HEK293T (cell line): ENCODE measurements around the gene ANO9.

ENCODE experiments used
- FOXK2 ChIP-seq: fragments of 450-650 bp; IDR thresholded peaks from 2 replicates; pipeline ENCODE4 v1.6.1; 2016; ENCODE audit warnings: mild to moderate bottlenecking
- FOXM1 ChIP-seq: fragments of 450-650 bp; IDR thresholded peaks from 2 replicates; pipeline ENCODE4 v1.6.1; 2017; ENCODE audit warnings: mild to moderate bottlenecking, borderline replicate concordance
- SP1 ChIP-seq: fragments of 450-650 bp; IDR thresholded peaks from 2 replicates; pipeline ENCODE4 v1.6.1; 2017

- no peak for TF ChIP-seq SP1
- TF ChIP-seq FOXK2, result no peak
- no peak for TF ChIP-seq FOXM1
Measured at GRCh38 chr11:396511-396947, 45.3 kb downstream of the ANO9 start.
